HG03045 (cell line): ENCODE data around the gene AGAP1.

ENCODE experiments used
- ATAC-seq: cut with Tn5 transposase; IDR thresholded peaks from one replicate; pipeline ENCODE4 v1.9.1; 2021; ENCODE audit warnings: mild to moderate bottlenecking, moderate library complexity; ENCODE audit not compliant: unreplicated experiment

Gene AGAP1

GRCh38 chr2:235968616-235969324, 474.9 kb downstream of the AGAP1 start:
- ATAC-seq, result no peak

- ATAC-seq, result no peak
Measured at GRCh38 chr2:235970204-235971040, 476.6 kb downstream of the AGAP1 start.

GRCh38 chr2:235976516-235976915, 482.7 kb downstream of the AGAP1 start:
- ATAC-seq, result no peak

- ATAC-seq, result no peak
Measured at GRCh38 chr2:235976956-235977355, 483.1 kb downstream of the AGAP1 start.

- ATAC-seq, result no peak
Measured at GRCh38 chr2:235977445-235977844, 483.6 kb downstream of the AGAP1 start.

- no peak for ATAC-seq
Measured at GRCh38 chr2:235978022-235978421, 484.2 kb downstream of the AGAP1 start.

- ATAC-seq, result no peak
Measured at GRCh38 chr2:235979037-235979436, 485.2 kb downstream of the AGAP1 start.

- no peak for ATAC-seq
Measured at GRCh38 chr2:235979753-235980435, 486.1 kb downstream of the AGAP1 start.

- no peak for ATAC-seq
Measured at GRCh38 chr2:235981631-235982030, 487.8 kb downstream of the AGAP1 start.

GRCh38 chr2:235983016-235983415, 489.2 kb downstream of the AGAP1 start:
- no peak for ATAC-seq

GRCh38 chr2:235984552-235984951, 490.7 kb downstream of the AGAP1 start:
- ATAC-seq, result no peak

- ATAC-seq, result no peak
Measured at GRCh38 chr2:235986361-235986760, 492.5 kb downstream of the AGAP1 start.

GRCh38 chr2:235988271-235989015, 494.6 kb downstream of the AGAP1 start:
- ATAC-seq, result no peak

- ATAC-seq, result no peak
Measured at GRCh38 chr2:235989591-235989990, 495.7 kb downstream of the AGAP1 start.

GRCh38 chr2:235990344-235990743, 496.5 kb downstream of the AGAP1 start:
- no peak for ATAC-seq

- ATAC-seq, result no peak
Measured at GRCh38 chr2:235992024-235992423, 498.2 kb downstream of the AGAP1 start.

GRCh38 chr2:235996419-235996818, 502.6 kb downstream of the AGAP1 start:
- no peak for ATAC-seq

- ATAC-seq, result no peak
Measured at GRCh38 chr2:235999011-235999410, 505.2 kb downstream of the AGAP1 start.

- ATAC-seq, result no peak
Measured at GRCh38 chr2:236001166-236001828, 507.5 kb downstream of the AGAP1 start.

GRCh38 chr2:236001854-236002253, 508.0 kb downstream of the AGAP1 start:
- ATAC-seq, result no peak
